ENCODE measurements around the gene CHODL. TPM values are rescaled to one million over a fixed set of nuclear protein-coding genes. Genes with fewer than 3 reads are reported as not detected.

The CHODL gene
- total RNA-seq, 1 experiment from 2014 or later = not detected

DNA sequence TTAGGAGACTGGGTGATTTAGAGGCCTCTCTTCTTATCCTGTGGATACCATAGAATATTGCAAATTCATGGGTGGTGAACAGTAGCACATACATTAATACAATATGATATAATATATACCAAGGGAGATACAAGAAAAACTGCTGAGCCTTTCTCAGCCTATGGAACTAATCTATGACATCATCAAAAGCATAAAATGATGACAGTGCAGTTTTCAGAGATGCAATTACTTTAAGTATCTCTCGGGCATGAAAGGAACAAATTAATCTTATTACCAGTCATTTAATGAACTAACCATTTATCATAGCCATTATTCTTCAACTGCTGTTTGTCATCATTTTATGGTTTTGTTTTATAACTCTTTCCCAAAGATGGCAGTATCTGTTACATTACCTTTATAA is 3.5 kb downstream of the CHODL start:
- no peaks in the 10 kb centered on the region for H3K27me3 ChIP-seq (ENCODE audit: low read length)
- no peak overlapping the region for H3K4me2 ChIP-seq (ENCODE audit: low read depth, low read length, poor library complexity, severe bottlenecking)
- H4K20me1 ChIP-seq (ENCODE audit: insufficient read depth, low read depth, low read length) = no peaks in the 10 kb centered on the region
- no peak overlapping the region for H3K9ac ChIP-seq (ENCODE audit: low read length)
- no peaks in the 10 kb centered on the region for H3K4me1 ChIP-seq (ENCODE audit: low read length)
- no peak overlapping the region for H3K4me3 ChIP-seq (ENCODE audit: low read length)
- no peak for DNase-seq
- H3K9me3 ChIP-seq (ENCODE audit: low read length) = peaks cover 35% of the 10 kb centered on the region
- no peak overlapping the region for H2AFZ ChIP-seq (ENCODE audit: low read length)
- no peaks in the 10 kb centered on the region for H3K36me3 ChIP-seq (ENCODE audit: insufficient read depth, low read length)
- H3K79me2 ChIP-seq (ENCODE audit: low read length) = no peaks in the 10 kb centered on the region
- no peaks in the 10 kb centered on the region for H3K9me2 ChIP-seq (replicated peaks; ENCODE audit: insufficient read depth, low read length)
- H3K27ac ChIP-seq (ENCODE audit: low read length) = no peak overlapping the region

GRCh38 chr21:18249672-18250071 is 5.0 kb downstream of the CHODL start:
- Histone ChIP-seq H3K27ac (ENCODE audit: low read length) (no peak overlapping the region), H2AFZ (ENCODE audit: low read length) (no peak overlapping the region), H3K36me3 (ENCODE audit: insufficient read depth, low read length) (no peaks in the 10 kb centered on the region), H3K27me3 (ENCODE audit: low read length) (no peaks in the 10 kb centered on the region), H4K20me1 (ENCODE audit: insufficient read depth, low read depth, low read length) (no peaks in the 10 kb centered on the region), H3K9me3 (ENCODE audit: low read length) (peaks cover 32% of the 10 kb centered on the region), H3K9me2 (replicated peaks; ENCODE audit: insufficient read depth, low read length) (no peaks in the 10 kb centered on the region), H3K79me2 (ENCODE audit: low read length) (no peaks in the 10 kb centered on the region), H3K4me1 (ENCODE audit: low read length) (no peaks in the 10 kb centered on the region), H3K4me2 (ENCODE audit: low read depth, low read length, poor library complexity, severe bottlenecking) (no peak overlapping the region), H3K4me3 (ENCODE audit: low read length) (no peak overlapping the region), H3K9ac (ENCODE audit: low read length) (no peak overlapping the region)
- peak; percentile 41 for DNase-seq

DNA sequence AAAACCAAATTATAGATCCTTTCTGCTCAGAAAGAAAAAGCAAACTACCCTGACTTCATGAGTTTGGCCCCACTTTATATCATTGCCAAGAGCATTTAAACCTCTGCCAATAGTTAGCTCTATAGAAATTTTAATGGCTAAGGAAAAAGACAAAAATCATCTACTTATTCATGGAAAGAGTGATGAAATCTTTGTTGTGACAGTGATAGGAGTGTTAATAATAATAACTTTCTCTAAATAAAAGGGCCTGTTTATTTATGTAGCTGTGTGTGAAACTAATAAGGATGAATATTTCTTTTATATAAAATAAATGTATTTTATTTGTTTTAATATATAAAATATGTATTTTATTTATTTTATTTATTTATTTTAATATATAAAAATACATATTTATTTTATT is 6.4 kb downstream of the CHODL start:
- Histone ChIP-seq H3K27me3 (ENCODE audit: low read length) (no peaks in the 10 kb centered on the region), H3K4me1 (ENCODE audit: low read length) (no peaks in the 10 kb centered on the region), H3K4me2 (ENCODE audit: low read depth, low read length, poor library complexity, severe bottlenecking) (no peak overlapping the region), H3K9me2 (replicated peaks; ENCODE audit: insufficient read depth, low read length) (no peaks in the 10 kb centered on the region), H4K20me1 (ENCODE audit: insufficient read depth, low read depth, low read length) (no peaks in the 10 kb centered on the region), H2AFZ (ENCODE audit: low read length) (no peak overlapping the region), H3K79me2 (ENCODE audit: low read length) (no peaks in the 10 kb centered on the region), H3K4me3 (ENCODE audit: low read length) (no peak overlapping the region), H3K9me3 (ENCODE audit: low read length) (peaks cover 33% of the 10 kb centered on the region), H3K27ac (ENCODE audit: low read length) (no peak overlapping the region), H3K9ac (ENCODE audit: low read length) (no peak overlapping the region), H3K36me3 (ENCODE audit: insufficient read depth, low read length) (no peaks in the 10 kb centered on the region)
- no peak for DNase-seq

GRCh38 chr21:18252256-18252655 is 7.6 kb downstream of the CHODL start:
- H4K20me1 ChIP-seq (ENCODE audit: insufficient read depth, low read depth, low read length) = no peaks in the 10 kb centered on the region
- no peak overlapping the region for H3K27ac ChIP-seq (ENCODE audit: low read length)
- no peaks in the 10 kb centered on the region for H3K79me2 ChIP-seq (ENCODE audit: low read length)
- no peaks in the 10 kb centered on the region for H3K36me3 ChIP-seq (ENCODE audit: insufficient read depth, low read length)
- H3K4me1 ChIP-seq (ENCODE audit: low read length) = no peaks in the 10 kb centered on the region
- H3K9ac ChIP-seq (ENCODE audit: low read length) = no peak overlapping the region
- no peaks in the 10 kb centered on the region for H3K27me3 ChIP-seq (ENCODE audit: low read length)
- H3K4me3 ChIP-seq (ENCODE audit: low read length) = no peak overlapping the region
- no peaks in the 10 kb centered on the region for H3K9me2 ChIP-seq (replicated peaks; ENCODE audit: insufficient read depth, low read length)
- no peak overlapping the region for H2AFZ ChIP-seq (ENCODE audit: low read length)
- H3K9me3 ChIP-seq (ENCODE audit: low read length) = peaks cover 32% of the 10 kb centered on the region
- no peak for DNase-seq
- H3K4me2 ChIP-seq (ENCODE audit: low read depth, low read length, poor library complexity, severe bottlenecking) = no peak overlapping the region

GRCh38 chr21:18252680-18253079 is 8.0 kb downstream of the CHODL start:
- Histone ChIP-seq H3K36me3 (ENCODE audit: insufficient read depth, low read length) (no peaks in the 10 kb centered on the region), H3K4me3 (ENCODE audit: low read length) (no peak overlapping the region), H3K9me2 (replicated peaks; ENCODE audit: insufficient read depth, low read length) (no peaks in the 10 kb centered on the region), H3K9ac (ENCODE audit: low read length) (no peak overlapping the region), H3K4me1 (ENCODE audit: low read length) (no peaks in the 10 kb centered on the region), H4K20me1 (ENCODE audit: insufficient read depth, low read depth, low read length) (no peaks in the 10 kb centered on the region), H3K79me2 (ENCODE audit: low read length) (no peaks in the 10 kb centered on the region), H2AFZ (ENCODE audit: low read length) (no peak overlapping the region), H3K27me3 (ENCODE audit: low read length) (no peaks in the 10 kb centered on the region), H3K4me2 (ENCODE audit: low read depth, low read length, poor library complexity, severe bottlenecking) (no peak overlapping the region), H3K9me3 (ENCODE audit: low read length) (peaks cover 28% of the 10 kb centered on the region), H3K27ac (ENCODE audit: low read length) (no peak overlapping the region)
- no peak for DNase-seq

- no peak overlapping the region for H3K27ac ChIP-seq (ENCODE audit: low read length)
- no peaks in the 10 kb centered on the region for H4K20me1 ChIP-seq (ENCODE audit: insufficient read depth, low read depth, low read length)
- H3K9me2 ChIP-seq (replicated peaks; ENCODE audit: insufficient read depth, low read length) = no peaks in the 10 kb centered on the region
- no peak overlapping the region for H3K9ac ChIP-seq (ENCODE audit: low read length)
- H3K36me3 ChIP-seq (ENCODE audit: insufficient read depth, low read length) = no peaks in the 10 kb centered on the region
- peaks cover 24% of the 10 kb centered on the region for H3K9me3 ChIP-seq (ENCODE audit: low read length)
- H3K4me3 ChIP-seq (ENCODE audit: low read length) = no peak overlapping the region
- no peaks in the 10 kb centered on the region for H3K4me1 ChIP-seq (ENCODE audit: low read length)
- DNase-seq = no peak
- no peak overlapping the region for H3K4me2 ChIP-seq (ENCODE audit: low read depth, low read length, poor library complexity, severe bottlenecking)
- no peaks in the 10 kb centered on the region for H3K27me3 ChIP-seq (ENCODE audit: low read length)
- no peak overlapping the region for H2AFZ ChIP-seq (ENCODE audit: low read length)
- no peaks in the 10 kb centered on the region for H3K79me2 ChIP-seq (ENCODE audit: low read length)
Measured at GRCh38 chr21:18253221-18253620, 8.6 kb downstream of the CHODL start.

GRCh38 chr21:18253799-18254198 is 9.2 kb downstream of the CHODL start:
- Histone ChIP-seq H3K27me3 (ENCODE audit: low read length) (no peaks in the 10 kb centered on the region), H3K9ac (ENCODE audit: low read length) (no peak overlapping the region), H4K20me1 (ENCODE audit: insufficient read depth, low read depth, low read length) (no peaks in the 10 kb centered on the region), H3K4me3 (ENCODE audit: low read length) (no peak overlapping the region), H3K27ac (ENCODE audit: low read length) (no peak overlapping the region), H3K4me1 (ENCODE audit: low read length) (no peaks in the 10 kb centered on the region), H3K4me2 (ENCODE audit: low read depth, low read length, poor library complexity, severe bottlenecking) (no peak overlapping the region), H3K79me2 (ENCODE audit: low read length) (no peaks in the 10 kb centered on the region), H3K9me2 (replicated peaks; ENCODE audit: insufficient read depth, low read length) (no peaks in the 10 kb centered on the region), H3K9me3 (ENCODE audit: low read length) (peaks cover 24% of the 10 kb centered on the region), H3K36me3 (ENCODE audit: insufficient read depth, low read length) (no peaks in the 10 kb centered on the region), H2AFZ (ENCODE audit: low read length) (no peak overlapping the region)
- DNase-seq = no peak

DNA sequence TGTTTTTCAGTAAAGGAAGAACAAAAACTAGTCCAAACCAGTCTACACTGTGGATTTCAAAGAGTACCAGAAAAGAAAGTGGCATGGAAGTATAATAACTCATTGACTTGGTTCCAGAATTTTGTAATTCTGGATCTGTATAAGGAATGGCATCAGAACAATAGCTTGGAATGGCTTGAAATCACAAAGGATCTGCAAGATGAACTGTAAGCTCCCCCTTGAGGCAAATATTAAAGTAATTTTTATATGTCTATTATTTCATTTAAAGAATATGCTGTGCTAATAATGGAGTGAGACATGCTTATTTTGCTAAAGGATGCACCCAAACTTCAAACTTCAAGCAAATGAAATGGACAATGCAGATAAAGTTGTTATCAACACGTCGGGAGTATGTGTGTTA is 21.3 kb downstream of the CHODL start:
- Histone ChIP-seq H3K27ac (ENCODE audit: low read length) (no peak overlapping the region), H3K9me3 (ENCODE audit: low read length) (peaks cover 7% of the 10 kb centered on the region), H3K27me3 (ENCODE audit: low read length) (no peaks in the 10 kb centered on the region), H4K20me1 (ENCODE audit: insufficient read depth, low read depth, low read length) (no peaks in the 10 kb centered on the region), H3K4me3 (ENCODE audit: low read length) (no peak overlapping the region), H3K9ac (ENCODE audit: low read length) (no peak overlapping the region), H3K79me2 (ENCODE audit: low read length) (no peaks in the 10 kb centered on the region), H3K9me2 (replicated peaks; ENCODE audit: insufficient read depth, low read length) (no peaks in the 10 kb centered on the region), H3K36me3 (ENCODE audit: insufficient read depth, low read length) (no peaks in the 10 kb centered on the region), H2AFZ (ENCODE audit: low read length) (no peak overlapping the region), H3K4me1 (ENCODE audit: low read length) (no peaks in the 10 kb centered on the region), H3K4me2 (ENCODE audit: low read depth, low read length, poor library complexity, severe bottlenecking) (no peak overlapping the region)
- no peak for DNase-seq

- H3K27me3 ChIP-seq (ENCODE audit: low read length) = no peaks in the 10 kb centered on the region
- no peak overlapping the region for H2AFZ ChIP-seq (ENCODE audit: low read length)
- no peak overlapping the region for H3K9ac ChIP-seq (ENCODE audit: low read length)
- H3K4me1 ChIP-seq (ENCODE audit: low read length) = no peaks in the 10 kb centered on the region
- H3K79me2 ChIP-seq (ENCODE audit: low read length) = no peaks in the 10 kb centered on the region
- peaks cover 5% of the 10 kb centered on the region; the same call in 1 of the 2 replicates for H3K9me3 ChIP-seq (ENCODE audit: low read length)
- H4K20me1 ChIP-seq (ENCODE audit: insufficient read depth, low read depth, low read length) = no peaks in the 10 kb centered on the region
- DNase-seq = no peak
- no peaks in the 10 kb centered on the region for H3K9me2 ChIP-seq (replicated peaks; ENCODE audit: insufficient read depth, low read length)
- H3K4me2 ChIP-seq (ENCODE audit: low read depth, low read length, poor library complexity, severe bottlenecking) = no peak overlapping the region
- no peak overlapping the region for H3K27ac ChIP-seq (ENCODE audit: low read length)
- H3K4me3 ChIP-seq (ENCODE audit: low read length) = no peak overlapping the region
- H3K36me3 ChIP-seq (ENCODE audit: insufficient read depth, low read length) = no peaks in the 10 kb centered on the region
Measured at GRCh38 chr21:18267496-18267895, 22.9 kb downstream of the CHODL start.
